Fibroblast of pulmonary artery (primary cell): ENCODE data around the gene PTPRZ1.

ENCODE experiments used
- DNase-seq: peaks from one replicate; pipeline ENCODE4 v3.0.0-alpha.2; 2010; ENCODE audit warnings: low read depth
- H3K4me3 ChIP-seq: replicated peaks from 2 replicates; pipeline ENCODE4 v1.5.1; 2011; ENCODE audit warnings: low read depth, mild to moderate bottlenecking, control low read depth, low read length, moderate library complexity
- TF ChIP-seq, protein P1 (sequence below): IDR thresholded peaks from 2 replicates; pipeline ENCODE4 v1.5.1; 2011; ENCODE audit warnings: mild to moderate bottlenecking, control low read depth, low read length, inconsistent platforms; ENCODE audit errors: missing control alignments

Gene PTPRZ1

DNA sequence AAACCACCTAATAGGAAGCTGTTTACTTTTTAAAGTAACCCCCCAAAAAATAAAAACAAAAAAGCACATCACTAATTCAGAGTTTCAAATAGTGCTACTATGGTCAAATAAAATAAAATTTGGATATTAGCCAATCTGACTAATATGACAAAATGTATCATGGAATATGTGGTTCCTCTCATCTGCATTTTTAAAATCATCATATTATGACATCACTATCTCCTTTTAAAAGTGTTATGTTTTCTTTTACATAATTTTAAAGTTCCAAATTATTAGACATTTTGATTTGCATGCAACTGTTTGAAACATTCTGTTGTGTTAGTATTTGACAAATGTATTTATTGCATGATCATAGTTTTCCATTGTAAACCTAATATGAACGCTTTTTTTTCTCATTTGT lies 160.7 kb downstream of the PTPRZ1 start:
- DNase-seq, result no peak
- TF ChIP-seq, protein P1, sequence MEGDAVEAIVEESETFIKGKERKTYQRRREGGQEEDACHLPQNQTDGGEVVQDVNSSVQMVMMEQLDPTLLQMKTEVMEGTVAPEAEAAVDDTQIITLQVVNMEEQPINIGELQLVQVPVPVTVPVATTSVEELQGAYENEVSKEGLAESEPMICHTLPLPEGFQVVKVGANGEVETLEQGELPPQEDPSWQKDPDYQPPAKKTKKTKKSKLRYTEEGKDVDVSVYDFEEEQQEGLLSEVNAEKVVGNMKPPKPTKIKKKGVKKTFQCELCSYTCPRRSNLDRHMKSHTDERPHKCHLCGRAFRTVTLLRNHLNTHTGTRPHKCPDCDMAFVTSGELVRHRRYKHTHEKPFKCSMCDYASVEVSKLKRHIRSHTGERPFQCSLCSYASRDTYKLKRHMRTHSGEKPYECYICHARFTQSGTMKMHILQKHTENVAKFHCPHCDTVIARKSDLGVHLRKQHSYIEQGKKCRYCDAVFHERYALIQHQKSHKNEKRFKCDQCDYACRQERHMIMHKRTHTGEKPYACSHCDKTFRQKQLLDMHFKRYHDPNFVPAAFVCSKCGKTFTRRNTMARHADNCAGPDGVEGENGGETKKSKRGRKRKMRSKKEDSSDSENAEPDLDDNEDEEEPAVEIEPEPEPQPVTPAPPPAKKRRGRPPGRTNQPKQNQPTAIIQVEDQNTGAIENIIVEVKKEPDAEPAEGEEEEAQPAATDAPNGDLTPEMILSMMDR, result no peak
- no peak overlapping the region for H3K4me3 ChIP-seq

DNA sequence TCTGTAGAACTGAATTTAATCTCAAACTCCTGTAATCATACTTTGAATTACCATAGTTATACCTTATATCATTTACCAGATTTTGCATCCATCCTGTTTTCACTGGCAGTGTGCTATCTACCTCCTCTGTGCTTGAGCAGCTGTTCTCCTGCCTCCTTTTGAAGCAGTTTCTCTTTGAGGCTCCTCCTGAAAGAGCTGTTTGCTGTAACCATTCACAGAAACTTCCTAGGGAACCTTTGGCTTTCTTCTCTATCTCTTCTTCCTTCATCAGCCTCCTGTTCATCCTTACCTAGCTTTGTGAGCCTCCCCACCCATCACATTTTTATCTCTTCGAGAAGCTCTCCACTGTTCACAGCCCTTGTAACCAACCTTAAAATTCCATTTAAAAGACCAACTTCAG lies 162.9 kb downstream of the PTPRZ1 start:
- no peak overlapping the region for H3K4me3 ChIP-seq
- TF ChIP-seq, protein P1, result no peak
- DNase-seq, result no peak

DNA sequence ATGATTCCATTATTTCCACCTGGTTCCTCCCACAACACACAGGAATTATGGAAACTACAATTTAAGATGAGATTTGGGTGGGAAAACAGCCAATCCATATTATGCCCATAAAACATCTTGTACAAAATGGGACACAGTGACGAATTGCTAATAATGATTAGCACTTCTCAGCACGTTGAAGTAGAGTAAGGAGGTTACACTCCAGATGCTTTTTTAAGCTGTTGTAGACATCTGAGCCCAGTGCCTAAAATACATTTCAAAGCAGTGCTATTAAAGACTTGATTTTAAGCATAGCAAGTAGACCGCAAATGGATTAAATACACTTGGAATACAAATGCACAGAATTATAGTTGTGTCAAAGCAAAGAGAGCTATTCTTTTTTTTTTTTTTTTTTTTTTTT lies 165.2 kb downstream of the PTPRZ1 start:
- no peak overlapping the region for H3K4me3 ChIP-seq
- DNase-seq, result no peak

DNA sequence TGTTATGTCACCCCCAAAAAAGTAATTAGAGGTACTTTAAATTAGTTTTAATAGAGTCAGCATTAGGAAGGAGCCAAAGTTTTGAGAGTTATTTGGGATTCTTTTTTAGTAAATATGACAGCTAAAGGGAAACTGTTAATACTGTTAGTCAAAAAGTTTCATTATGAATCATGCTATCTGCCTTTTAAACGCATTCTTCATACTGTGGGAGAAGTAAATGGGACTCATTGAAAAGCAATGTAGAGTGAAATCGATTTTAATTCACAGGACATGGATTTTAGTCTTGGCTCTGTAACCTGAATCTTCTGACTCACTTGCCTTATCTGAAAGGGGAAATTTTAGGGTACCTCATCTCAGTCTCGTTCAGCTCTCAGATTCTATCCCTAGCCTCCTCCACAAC lies 165.9 kb downstream of the PTPRZ1 start:
- TF ChIP-seq, protein P1, result no peak

More for the DNA sequence above, 165.2 kb downstream of the PTPRZ1 start:
- TF ChIP-seq, protein P1, result no peak

DNA sequence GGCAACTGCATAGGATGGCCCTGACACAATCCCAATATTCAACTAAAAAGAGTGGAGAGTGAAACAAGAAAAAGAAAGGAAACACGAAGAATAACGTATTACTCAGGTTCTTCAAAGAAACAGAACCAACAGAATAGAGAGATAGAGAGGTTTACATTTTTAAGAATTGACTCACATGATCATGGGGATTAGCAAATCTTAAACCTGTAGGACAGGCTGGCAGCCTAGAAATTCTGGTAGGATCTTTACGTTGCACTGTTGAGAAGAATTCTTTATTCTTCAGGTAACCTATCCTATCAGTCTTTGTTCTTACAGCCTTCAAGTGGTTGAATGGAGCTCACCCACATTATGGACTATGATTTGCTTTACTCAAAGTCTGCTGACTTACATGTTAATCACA lies 167.2 kb downstream of the PTPRZ1 start:
- H3K4me3 ChIP-seq, result no peak overlapping the region
- TF ChIP-seq, protein P1, result no peak
- DNase-seq, result no peak

More for the DNA sequence above, 165.9 kb downstream of the PTPRZ1 start:
- no peak overlapping the region for H3K4me3 ChIP-seq
- no peak for DNase-seq

DNA sequence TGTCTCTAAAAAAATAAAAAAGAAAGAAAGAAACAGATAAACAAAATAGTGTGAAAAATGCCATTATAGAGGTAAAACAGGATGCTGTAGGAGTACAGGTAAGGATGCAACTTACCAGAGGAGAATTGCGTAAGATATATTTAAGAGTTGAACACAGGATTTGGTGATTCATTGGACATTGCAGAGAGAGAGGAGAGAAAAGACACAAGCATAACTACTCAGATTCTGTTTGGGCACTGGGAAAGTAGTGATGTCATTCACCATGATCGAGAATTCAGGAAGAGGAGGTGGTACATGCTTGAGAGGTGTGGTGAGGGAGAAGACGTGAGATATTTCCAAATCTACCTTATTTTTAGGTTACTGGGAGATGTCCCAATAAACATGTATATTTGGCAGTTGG lies 173.4 kb downstream of the PTPRZ1 start:
- no peak for DNase-seq
- TF ChIP-seq, protein P1, result no peak
- H3K4me3 ChIP-seq, result no peak overlapping the region

DNA sequence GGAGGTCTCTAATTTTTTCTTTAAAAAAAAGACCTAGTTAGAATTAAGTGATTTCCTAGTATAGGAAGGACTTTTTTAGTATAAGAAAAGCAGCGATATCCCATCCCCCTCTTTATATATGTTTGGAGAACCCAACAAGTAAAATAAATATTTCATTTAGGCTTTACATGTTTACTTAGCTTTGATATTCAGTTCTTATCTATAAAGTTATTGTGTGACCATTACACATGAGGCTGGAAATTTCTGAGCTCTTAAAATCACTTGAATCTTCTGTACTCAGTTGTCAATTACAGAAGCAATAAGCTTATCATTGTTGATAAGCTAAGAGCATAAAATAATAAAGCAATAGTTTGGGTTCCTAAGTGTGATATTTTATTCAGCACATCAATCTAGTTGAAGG lies 181.4 kb downstream of the PTPRZ1 start:
- H3K4me3 ChIP-seq, result no peak overlapping the region
- DNase-seq, result no peak
- TF ChIP-seq, protein P1, result no peak
